ENCODE measurements around the gene ZCCHC17.
A peak's percentile ranks its signal among the peaks of the same experiment; 100 is the strongest.

ZCCHC17 gene

DNA sequence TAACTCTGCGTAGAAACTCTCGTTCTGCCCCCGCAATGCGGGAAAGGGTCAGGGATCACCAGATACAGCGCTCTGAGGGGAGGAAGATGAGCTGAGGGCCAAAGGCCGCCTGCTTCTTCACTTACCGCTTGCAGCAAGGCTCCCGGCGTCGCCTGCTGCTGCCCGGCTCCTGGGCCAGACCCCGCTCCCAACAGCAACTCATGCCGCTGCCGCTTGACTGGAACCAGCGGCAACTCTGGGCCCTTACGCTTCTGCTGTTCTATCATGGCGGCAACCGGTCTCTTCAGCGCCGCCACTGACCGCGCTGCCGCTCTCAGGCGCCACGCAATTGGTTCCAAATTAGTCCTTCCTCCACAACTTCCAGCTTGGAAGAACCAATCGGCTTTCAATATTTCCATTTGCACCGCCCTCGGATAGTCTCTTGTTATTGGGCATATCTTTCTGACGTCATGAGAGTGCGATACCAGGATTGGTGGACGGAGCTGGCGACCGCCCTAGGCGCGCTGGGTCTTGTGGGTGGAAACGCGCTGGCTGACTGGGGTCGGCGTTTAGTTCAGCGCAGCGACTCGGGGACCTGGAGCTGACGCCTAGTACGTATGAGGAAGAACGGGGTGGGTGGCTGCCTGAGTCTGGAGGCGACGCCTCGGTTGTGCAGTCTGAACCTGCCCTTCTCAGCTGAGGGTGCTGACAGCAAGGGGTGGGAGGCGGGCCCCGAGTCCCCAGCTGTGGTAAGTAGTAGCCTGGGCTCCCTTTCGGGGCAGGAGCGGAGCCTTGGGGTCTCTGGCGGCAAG lies at the start of gene ZCCHC17, which contains the start of gene SNRNP40:
ZCCHC17 (plus strand) TSS at position 547 of the 791 bp plus-strand sequence. CDS start 13,067 bp downstream, outside the sequence.
SNRNP40 (minus strand) TSS at position 303 of the 791 bp plus-strand sequence; CDS start at position 266, 37 bp downstream.
- Histone ChIP-seq H3K36me3 (peaks cover 15% of the 10 kb centered on the region), H3K9me3 (no peaks in the 10 kb centered on the region), H3K27me3 (no peaks in the 10 kb centered on the region), H3K27ac (peak within 1 kb of the TSS; percentile 88), H3K4me3 (ENCODE audit: low read depth in 1 of 2, low read length in 1 of 2) (peak within 1 kb of the TSS; percentile 92 to 94), H3K4me1 (ENCODE audit: control insufficient read depth in 1 of 2, insufficient read depth in 1 of 2, low read depth in 1 of 2, low read length in 1 of 2) (peaks cover 32 to 45% of the 10 kb centered on the region in 2 experiments)
- TF ChIP-seq, protein P1, sequence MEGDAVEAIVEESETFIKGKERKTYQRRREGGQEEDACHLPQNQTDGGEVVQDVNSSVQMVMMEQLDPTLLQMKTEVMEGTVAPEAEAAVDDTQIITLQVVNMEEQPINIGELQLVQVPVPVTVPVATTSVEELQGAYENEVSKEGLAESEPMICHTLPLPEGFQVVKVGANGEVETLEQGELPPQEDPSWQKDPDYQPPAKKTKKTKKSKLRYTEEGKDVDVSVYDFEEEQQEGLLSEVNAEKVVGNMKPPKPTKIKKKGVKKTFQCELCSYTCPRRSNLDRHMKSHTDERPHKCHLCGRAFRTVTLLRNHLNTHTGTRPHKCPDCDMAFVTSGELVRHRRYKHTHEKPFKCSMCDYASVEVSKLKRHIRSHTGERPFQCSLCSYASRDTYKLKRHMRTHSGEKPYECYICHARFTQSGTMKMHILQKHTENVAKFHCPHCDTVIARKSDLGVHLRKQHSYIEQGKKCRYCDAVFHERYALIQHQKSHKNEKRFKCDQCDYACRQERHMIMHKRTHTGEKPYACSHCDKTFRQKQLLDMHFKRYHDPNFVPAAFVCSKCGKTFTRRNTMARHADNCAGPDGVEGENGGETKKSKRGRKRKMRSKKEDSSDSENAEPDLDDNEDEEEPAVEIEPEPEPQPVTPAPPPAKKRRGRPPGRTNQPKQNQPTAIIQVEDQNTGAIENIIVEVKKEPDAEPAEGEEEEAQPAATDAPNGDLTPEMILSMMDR (IDR thresholded peaks at IDR 0.05): peak; percentile 56

DNA sequence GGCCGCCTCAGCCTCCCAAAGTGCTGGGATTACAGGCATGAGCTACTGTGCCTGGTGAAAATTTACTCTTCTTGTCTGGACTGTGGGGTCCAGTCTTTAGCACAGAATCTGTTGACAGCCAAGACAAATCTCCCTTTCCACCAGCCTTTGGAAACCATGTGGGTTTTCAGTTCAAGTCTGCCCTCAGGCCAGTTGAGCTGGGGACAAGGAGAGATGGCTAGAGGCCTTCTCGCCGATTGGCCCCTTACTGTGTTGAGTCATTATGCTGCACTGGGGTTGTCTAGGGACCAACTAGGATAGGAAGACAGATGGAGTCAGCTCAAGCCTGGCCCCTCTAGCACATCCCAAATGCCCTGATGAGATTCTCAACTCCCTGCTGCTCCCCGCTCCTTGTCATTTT lies 48.6 kb upstream of the ZCCHC17 start:
- no peaks in the 10 kb centered on the region for H3K36me3 ChIP-seq
- no peaks in the 10 kb centered on the region for H3K9me3 ChIP-seq
- TF ChIP-seq, protein P1 (IDR thresholded peaks at IDR 0.05): no peak
- no peaks in the 10 kb centered on the region for H3K4me1 ChIP-seq (ENCODE audit: control insufficient read depth in 1 of 2, insufficient read depth in 1 of 2, low read depth in 1 of 2, low read length in 1 of 2)
- H3K27me3 ChIP-seq: peaks cover 21% of the 10 kb centered on the region
- no peak overlapping the region for H3K27ac ChIP-seq
- H3K4me3 ChIP-seq (ENCODE audit: low read depth in 1 of 2, low read length in 1 of 2): no peak overlapping the region

GRCh38 chr1:31249854-31250253 lies 47.0 kb upstream of the ZCCHC17 start:
- Histone ChIP-seq H3K4me1 (ENCODE audit: control insufficient read depth in 1 of 2, insufficient read depth in 1 of 2, low read depth in 1 of 2, low read length in 1 of 2) (no peaks in the 10 kb centered on the region), H3K27ac (no peak overlapping the region), H3K4me3 (ENCODE audit: low read depth in 1 of 2, low read length in 1 of 2) (no peak overlapping the region), H3K9me3 (no peaks in the 10 kb centered on the region), H3K27me3 (peaks cover 7% of the 10 kb centered on the region), H3K36me3 (no peaks in the 10 kb centered on the region)
- TF ChIP-seq, protein P1 (IDR thresholded peaks at IDR 0.05): no peak

DNA sequence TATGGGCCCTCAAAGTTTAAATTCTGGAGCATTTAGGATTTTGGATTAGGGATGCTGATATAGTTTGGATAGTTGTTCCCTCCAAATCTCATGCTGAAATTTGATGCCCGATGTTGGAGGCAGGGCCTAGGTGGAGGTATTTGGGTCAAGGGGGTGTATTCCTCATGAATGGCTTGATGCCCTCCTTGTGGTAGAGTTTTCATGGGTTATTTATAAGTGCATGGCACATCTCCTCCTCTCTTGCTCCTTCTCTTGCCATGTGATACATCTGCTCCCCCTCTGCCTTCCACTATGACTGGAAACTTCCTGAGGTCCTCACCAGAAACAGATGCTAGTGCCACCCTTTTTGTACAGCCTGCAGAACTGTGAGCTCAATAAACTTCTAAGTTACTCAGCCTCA lies 39.6 kb upstream of the ZCCHC17 start:
- Histone ChIP-seq H3K4me3 (ENCODE audit: low read depth in 1 of 2, low read length in 1 of 2) (no peak overlapping the region), H3K9me3 (no peaks in the 10 kb centered on the region), H3K27me3 (no peaks in the 10 kb centered on the region), H3K27ac (no peak overlapping the region), H3K36me3 (peaks cover 57% of the 10 kb centered on the region), H3K4me1 (ENCODE audit: control insufficient read depth in 1 of 2, insufficient read depth in 1 of 2, low read depth in 1 of 2, low read length in 1 of 2) (no peaks in the 10 kb centered on the region)
- TF ChIP-seq, protein P1 (IDR thresholded peaks at IDR 0.05): no peak

DNA sequence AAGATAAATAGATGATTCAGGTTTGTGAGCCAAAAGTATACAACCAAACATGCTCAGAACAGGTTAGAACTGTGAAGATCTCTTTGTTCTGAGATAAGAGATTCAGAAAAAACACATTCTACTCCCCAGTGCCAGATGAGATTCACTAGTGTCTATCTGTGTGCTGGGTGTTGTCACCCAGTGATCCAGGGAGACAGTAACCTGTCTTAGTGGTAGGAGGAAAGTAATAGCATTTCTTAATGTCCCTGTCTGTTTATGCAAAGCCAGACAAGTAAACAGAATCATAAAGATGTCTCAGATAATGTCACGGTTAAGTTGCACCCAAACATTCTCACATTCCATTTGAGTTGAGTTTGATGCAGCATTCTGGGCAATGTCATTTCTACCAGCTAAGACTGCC lies 38.3 kb upstream of the ZCCHC17 start:
- Histone ChIP-seq H3K9me3 (no peaks in the 10 kb centered on the region), H3K27ac (no peak overlapping the region), H3K4me3 (ENCODE audit: low read depth in 1 of 2, low read length in 1 of 2) (no peak overlapping the region), H3K27me3 (no peaks in the 10 kb centered on the region), H3K4me1 (ENCODE audit: control insufficient read depth in 1 of 2, insufficient read depth in 1 of 2, low read depth in 1 of 2, low read length in 1 of 2) (no peaks in the 10 kb centered on the region), H3K36me3 (peaks cover 61% of the 10 kb centered on the region)
- TF ChIP-seq, protein P1 (IDR thresholded peaks at IDR 0.05): no peak
